Ascending aorta (tissue), 2 donors: ENCODE measurements around the gene MAPK1. TPM values are rescaled to one million over a fixed set of nuclear protein-coding genes. Genes with fewer than 3 reads are reported as not detected.
"Not testable (repeated sequence)": the region's sequence is repeated elsewhere in the genome, so short reads cannot be mapped to it uniquely, and the experiment has no call there.

Source experiments
- DNase-seq, 2 donors: peaks; one replicate each; pipeline ENCODE4 v3.0.0-alpha.2; 2019; ENCODE audit warnings: low spot score in 2 of 2
- H3K27ac ChIP-seq, 2 donors: fragments of 200-600 bp; sonication (generic); one replicate each; pipeline ENCODE4 v1.5.1; 2016 to 2017; ENCODE audit warnings: mild to moderate bottlenecking in 1 of 2
- H3K27me3 ChIP-seq: fragments of 200-600 bp; sonication (generic); one replicate; pipeline ENCODE4 v1.5.1; 2017
- H3K36me3 ChIP-seq, 2 donors: fragments of 200-600 bp; sonication (generic); one replicate each; pipeline ENCODE4 v1.5.1; 2016
- H3K4me1 ChIP-seq, 2 donors: fragments of 200-600 bp; sonication (generic); one replicate each; pipeline ENCODE4 v1.5.1; 2016 to 2017; ENCODE audit warnings: mild to moderate bottlenecking in 1 of 2
- H3K4me3 ChIP-seq, 2 donors: fragments of 200-600 bp; sonication (generic); one replicate each; pipeline ENCODE4 v1.5.1; 2016 to 2017; ENCODE audit warnings: mild to moderate bottlenecking in 1 of 2
- H3K9me3 ChIP-seq, 2 donors: fragments of 200-600 bp; sonication (generic); one replicate each; pipeline ENCODE4 v1.5.1; 2016
- intact Hi-C: fragments of 100-400 bp; cut with DNase I; formaldehyde crosslinking; loops from one replicate; pipeline ENCODE4 v1.15.1; 2023
- total RNA-seq: library from RNA; depleted of rRNA; stranded (reverse); fragments of >200 nt; gene quantifications from one replicate; pipeline ENCODE4 v1.1.0, GENCODE V29; 2016
- TF ChIP-seq, protein P1 (sequence below), 3 experiments: fragments of 200-600 bp in 2 of 3; fragments of 450-650 bp in 1 of 3; sonication (generic) in 2 of 3; IDR thresholded peaks; one replicate each; pipeline ENCODE4 v1.5.1; 2016 to 2019; ENCODE audit warnings: antibody characterized with exemption in 3 of 3, mild to moderate bottlenecking in 1 of 3, moderate library complexity in 1 of 3

The MAPK1 gene
- total RNA-seq, 1 donor from 2014 or later = 43.3 TPM

DNA sequence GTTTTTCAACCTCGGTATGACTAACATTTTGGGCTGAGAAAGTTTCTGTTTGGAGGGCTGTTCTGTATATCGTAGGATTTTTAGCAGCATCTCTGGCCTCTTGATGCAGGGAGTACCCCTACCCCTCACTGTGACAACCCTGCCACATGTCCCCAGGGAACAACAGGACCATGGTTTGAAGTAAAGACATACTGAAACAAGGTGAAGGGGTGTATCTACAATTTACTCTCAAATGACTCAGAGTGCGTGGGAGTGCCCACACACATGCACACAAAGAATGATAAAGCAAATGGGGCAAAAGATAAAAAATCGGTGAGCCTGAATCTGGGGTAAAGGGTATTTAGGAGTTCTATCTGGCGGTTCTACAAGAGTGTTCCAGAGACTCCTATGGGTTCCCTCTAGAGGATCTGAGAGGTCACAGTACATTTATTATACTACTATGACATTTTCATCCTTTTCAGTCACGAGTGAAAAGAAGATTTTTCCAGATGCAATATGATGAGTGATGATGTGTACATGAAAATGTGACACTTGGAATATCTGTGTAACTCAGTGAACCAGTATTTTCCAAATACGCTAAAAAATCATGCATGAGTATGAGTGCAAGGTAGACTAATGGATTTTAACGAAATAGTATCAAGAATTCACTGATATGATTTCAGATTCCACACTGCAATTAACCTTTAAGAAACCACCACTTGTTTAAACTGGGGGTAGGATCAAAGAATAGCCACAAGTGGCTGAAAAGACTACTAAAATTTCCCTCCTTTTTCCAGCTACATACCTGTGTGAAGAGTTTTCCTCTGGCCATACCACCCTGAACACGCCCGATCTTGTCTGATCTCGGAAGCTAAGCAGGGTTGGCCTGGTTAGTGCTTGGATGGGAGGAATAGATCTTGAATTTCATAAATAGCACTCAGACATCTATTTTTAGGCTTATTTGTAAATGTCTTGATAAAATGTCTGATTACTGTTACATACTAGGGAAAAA, 75.5 kb downstream of the MAPK1 start:
- no peaks in the 10 kb centered on the region for H3K27me3 ChIP-seq
- H3K4me1 ChIP-seq = no peaks in the 10 kb centered on the region
- peaks cover 13 to 24% of the 10 kb centered on the region in 2 donors for H3K36me3 ChIP-seq
- TF ChIP-seq, protein P1, sequence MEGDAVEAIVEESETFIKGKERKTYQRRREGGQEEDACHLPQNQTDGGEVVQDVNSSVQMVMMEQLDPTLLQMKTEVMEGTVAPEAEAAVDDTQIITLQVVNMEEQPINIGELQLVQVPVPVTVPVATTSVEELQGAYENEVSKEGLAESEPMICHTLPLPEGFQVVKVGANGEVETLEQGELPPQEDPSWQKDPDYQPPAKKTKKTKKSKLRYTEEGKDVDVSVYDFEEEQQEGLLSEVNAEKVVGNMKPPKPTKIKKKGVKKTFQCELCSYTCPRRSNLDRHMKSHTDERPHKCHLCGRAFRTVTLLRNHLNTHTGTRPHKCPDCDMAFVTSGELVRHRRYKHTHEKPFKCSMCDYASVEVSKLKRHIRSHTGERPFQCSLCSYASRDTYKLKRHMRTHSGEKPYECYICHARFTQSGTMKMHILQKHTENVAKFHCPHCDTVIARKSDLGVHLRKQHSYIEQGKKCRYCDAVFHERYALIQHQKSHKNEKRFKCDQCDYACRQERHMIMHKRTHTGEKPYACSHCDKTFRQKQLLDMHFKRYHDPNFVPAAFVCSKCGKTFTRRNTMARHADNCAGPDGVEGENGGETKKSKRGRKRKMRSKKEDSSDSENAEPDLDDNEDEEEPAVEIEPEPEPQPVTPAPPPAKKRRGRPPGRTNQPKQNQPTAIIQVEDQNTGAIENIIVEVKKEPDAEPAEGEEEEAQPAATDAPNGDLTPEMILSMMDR (IDR thresholded peaks at IDR 0.05) = no peak
- H3K27ac ChIP-seq = no peak overlapping the region
- no peaks in the 10 kb centered on the region for H3K9me3 ChIP-seq
- DNase-seq = no peak
- H3K4me3 ChIP-seq = no peak overlapping the region
- intact Hi-C loops = no loop called here

DNA sequence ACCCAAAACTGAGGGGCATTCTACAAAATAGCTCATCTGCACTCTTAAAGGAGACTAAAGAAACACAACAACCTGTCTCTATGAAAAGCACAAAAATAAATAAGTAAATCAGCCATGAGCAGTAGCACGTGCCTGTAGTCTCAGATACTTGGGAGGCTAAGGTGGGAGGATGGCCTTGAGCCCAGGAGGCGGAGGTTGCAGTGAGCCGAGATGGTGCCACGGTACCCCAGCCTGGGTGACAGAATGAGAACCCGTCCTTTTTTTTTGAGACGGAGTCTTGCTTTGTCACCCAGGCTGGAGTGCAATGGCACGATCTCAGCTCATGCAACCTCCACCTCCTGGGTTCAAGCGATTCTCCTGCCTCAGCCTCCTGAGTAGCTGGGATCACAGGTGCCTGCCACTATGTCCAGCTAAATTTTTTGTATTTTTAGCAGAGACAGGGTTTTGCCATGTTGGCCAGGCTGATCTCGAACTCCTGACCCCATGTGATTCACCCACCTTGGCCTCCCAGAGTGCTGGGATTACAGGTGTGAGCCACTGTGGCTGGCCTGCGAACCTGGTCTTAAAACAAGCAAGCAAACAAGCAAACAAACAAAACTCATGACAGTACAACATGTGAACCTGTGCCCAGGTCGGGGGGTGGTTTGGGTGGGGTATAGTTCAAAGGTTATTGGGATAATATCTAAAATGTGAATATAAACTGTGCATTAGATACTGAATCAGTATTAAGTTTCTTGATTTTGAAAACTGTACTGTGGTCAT, 76.4 kb downstream of the MAPK1 start:
- H3K4me3 ChIP-seq, H3K9me3 ChIP-seq, H3K4me1 ChIP-seq, intact Hi-C loops, H3K27me3 ChIP-seq, H3K27ac ChIP-seq, DNase-seq: not testable (repeated sequence)
- H3K36me3 ChIP-seq = peaks cover 18 to 27% of the 10 kb centered on the region in 2 donors

DNA sequence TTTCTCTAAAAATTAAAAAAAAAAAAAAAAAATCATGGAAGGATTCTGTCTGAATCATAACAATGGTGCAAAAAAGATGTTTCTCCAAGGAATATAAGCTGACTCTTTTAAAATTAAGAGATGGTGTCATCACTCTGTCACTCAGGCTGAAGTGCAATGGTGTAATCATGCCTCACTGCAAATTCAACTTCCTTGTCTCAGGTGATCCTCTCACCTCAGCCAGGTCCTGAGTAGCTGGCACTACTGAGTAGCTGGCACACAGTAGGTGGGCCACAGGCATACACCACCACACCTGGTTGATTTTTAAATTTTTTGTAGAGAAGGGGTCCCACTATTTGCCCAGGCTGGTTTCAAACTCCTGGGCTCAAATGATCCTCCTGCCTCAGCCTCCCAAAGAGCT, 77.1 kb downstream of the MAPK1 start:
- intact Hi-C loops = no loop called here

DNA sequence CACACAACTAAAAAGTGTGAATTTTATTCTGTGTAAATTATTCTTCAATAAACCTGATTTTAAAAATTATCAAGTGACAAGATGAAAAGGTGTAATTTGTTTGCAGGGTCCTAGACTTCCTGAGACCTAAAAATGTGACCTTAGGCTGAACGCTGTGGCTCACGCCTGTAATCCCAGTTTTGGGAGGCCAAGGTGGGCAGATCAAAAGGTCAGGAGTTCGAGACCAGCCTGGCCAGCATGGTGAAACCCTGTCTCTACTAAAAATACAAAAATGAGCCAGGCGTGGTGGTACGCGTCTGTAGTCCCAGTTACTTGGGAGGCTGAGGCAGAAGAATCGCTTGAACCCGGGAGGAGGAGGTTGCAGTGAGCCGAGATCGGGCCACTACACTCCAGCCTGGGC, 79.9 kb downstream of the MAPK1 start:
- H3K4me3 ChIP-seq, H3K27ac ChIP-seq, H3K27me3 ChIP-seq, intact Hi-C loops, H3K9me3 ChIP-seq, DNase-seq, H3K4me1 ChIP-seq: not testable (repeated sequence)
- H3K36me3 ChIP-seq = peaks cover 24 to 48% of the 10 kb centered on the region in 2 donors

More for the DNA sequence above, 77.1 kb downstream of the MAPK1 start:
- Histone ChIP-seq H3K27me3 (no peaks in the 10 kb centered on the region), H3K27ac (no peak overlapping the region), H3K36me3 (peaks cover 18 to 30% of the 10 kb centered on the region in 2 donors), H3K4me1 (no peaks in the 10 kb centered on the region), H3K4me3 (no peak overlapping the region), H3K9me3 (no peaks in the 10 kb centered on the region)
- TF ChIP-seq, protein P1 (IDR thresholded peaks at IDR 0.05) = no peak
- no peak for DNase-seq

DNA sequence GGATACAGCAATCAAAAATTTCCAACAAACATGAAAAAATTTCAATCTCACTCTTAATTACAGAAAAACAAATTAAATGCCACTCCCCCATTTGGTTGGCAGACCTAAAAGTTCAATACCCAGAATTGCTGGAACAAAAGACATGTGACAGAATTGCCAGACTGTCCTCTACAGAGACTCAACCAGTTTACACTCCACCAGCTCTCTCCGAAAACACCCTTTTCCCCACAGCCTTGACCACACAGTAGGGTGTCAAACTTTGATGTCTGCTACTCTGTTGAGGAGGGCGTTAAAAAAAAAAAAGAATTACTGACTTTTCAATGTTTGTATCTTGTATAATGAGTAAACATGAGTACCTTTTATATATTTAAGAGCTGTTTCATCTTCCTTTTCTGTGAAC, 87.2 kb downstream of the MAPK1 start:
- no peaks in the 10 kb centered on the region for H3K4me1 ChIP-seq
- H3K36me3 ChIP-seq = peaks cover 22 to 43% of the 10 kb centered on the region in 2 donors
- no peak overlapping the region for H3K27ac ChIP-seq
- TF ChIP-seq, protein P1 (IDR thresholded peaks at IDR 0.05) = no peak
- no peak overlapping the region for H3K4me3 ChIP-seq
- H3K27me3 ChIP-seq = no peaks in the 10 kb centered on the region
- no peak for DNase-seq
- H3K9me3 ChIP-seq = no peaks in the 10 kb centered on the region
- intact Hi-C loops = no loop called here

DNA sequence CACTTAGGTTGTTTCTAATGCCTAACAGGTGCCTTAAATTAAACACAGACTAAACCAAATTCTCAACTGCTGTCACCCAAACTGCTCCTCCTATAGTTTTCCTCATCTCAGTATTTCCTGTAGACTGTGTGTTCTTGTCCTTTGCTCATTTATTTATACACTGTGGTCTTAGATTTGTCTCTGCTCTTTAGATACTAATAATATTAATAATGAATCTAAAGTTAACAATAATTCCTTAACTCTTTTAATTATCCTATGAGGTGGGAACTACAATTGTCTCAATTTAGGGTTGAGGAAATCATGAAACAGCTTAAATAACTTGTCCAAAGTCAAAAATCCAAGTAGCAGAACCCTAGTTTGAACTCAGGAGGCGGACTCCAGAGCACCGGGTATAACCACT, 88.0 kb downstream of the MAPK1 start:
- peaks cover 0 to 2% of the 10 kb centered on the region in 2 donors for H3K4me1 ChIP-seq
- no peak overlapping the region for H3K4me3 ChIP-seq
- H3K36me3 ChIP-seq = peaks cover 22 to 35% of the 10 kb centered on the region in 2 donors
- H3K9me3 ChIP-seq = no peaks in the 10 kb centered on the region
- TF ChIP-seq, protein P1 (IDR thresholded peaks at IDR 0.05) = no peak
- no peaks in the 10 kb centered on the region for H3K27me3 ChIP-seq
- intact Hi-C loops = loop anchor here (10.0 kb wide), 1 partner anchor 155 kb away; no protein-coding TSS in a partner anchor
- H3K27ac ChIP-seq = no peak overlapping the region
- no peak for DNase-seq
